Prostate gland (tissue), 2 donors: ENCODE results near the gene CCL15.

Experiments
- CTCF ChIP-seq, 4 experiments: fragments of 200-600 bp in 2 of 4; fragments of 450-650 bp in 2 of 4; sonication (generic) in 2 of 4; IDR thresholded peaks; 1 replicate in 3 of 4; 2 replicates in 1 of 4; pipeline ENCODE4 v1.5.1; 2016 to 2019; ENCODE audit warnings: antibody characterized with exemption in 4 of 4, mild to moderate bottlenecking in 2 of 4, moderate library complexity in 2 of 4
- POLR2A ChIP-seq: fragments of 450-650 bp; IDR thresholded peaks from one replicate; pipeline ENCODE4 v1.6.1; 2016; ENCODE audit warnings: antibody characterized with exemption, mild to moderate bottlenecking

GRCh38 chr17:36030956-36031355, 29.6 kb upstream of the CCL15 start:
- TF ChIP-seq POLR2A (no peak), CTCF (IDR thresholded peaks at IDR 0.05) (no peak)
